ENCODE data around the gene SLC9A9.

The SLC9A9 gene

DNA sequence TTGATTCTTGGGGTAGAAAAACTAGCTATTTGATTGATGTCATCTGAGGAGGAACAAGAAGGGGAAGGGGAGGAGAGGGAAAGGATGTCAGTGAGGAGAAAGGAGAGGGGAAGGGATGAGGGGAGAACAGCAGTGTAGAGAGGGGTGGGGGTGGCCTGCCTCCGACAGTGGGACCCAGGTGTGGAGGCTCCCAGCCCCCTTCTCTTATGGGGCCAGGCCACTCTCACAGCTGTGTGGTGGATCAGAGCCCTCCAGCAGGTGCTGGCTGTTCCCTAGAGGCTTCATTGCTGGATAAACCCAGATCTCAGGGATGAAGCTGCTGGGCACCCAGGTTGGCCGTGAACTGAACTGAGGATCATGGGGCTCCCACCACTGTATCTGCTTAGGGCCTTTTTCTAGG lies 464.2 kb downstream of the SLC9A9 start:
- DNase-seq = no peak

DNA sequence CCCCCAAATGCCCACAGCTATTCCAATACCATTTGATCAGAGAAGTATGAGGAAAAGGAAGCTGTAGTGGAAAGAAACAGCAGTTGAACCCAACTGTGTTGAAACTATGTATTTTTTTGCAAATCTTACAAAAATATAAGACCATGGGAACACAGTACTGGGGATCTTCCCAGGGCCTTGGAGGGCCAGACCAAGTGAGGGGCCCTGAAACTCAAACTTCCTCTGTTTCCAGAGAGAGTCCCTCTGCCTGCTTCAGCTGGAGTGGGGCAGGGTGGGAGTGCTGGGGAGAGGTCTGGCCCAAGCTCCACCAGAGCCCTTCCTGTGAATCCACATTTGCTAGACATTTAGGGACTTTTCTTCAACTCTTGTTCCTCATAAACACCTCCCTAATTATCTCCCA lies 464.8 kb downstream of the SLC9A9 start:
- DNase-seq = no peak

DNA sequence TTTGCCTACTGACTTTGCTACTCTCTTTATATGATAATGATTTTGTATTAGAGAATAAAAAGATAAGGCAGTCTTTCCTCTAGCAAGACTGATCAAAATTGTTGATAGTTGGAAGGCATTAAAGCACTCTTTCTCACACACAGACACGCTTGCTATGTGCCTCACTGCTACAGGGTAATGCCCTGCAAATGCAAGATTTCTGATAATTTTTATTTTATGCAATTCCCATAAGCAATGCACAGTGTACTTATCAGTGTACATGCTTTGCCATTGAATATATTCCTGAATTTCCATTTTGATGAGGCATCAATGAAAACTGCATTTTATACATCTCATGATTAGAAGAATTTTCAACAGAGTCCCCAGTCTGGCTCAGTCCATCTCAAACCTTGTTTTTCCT lies 465.5 kb downstream of the SLC9A9 start:
- DNase-seq = no peak

DNA sequence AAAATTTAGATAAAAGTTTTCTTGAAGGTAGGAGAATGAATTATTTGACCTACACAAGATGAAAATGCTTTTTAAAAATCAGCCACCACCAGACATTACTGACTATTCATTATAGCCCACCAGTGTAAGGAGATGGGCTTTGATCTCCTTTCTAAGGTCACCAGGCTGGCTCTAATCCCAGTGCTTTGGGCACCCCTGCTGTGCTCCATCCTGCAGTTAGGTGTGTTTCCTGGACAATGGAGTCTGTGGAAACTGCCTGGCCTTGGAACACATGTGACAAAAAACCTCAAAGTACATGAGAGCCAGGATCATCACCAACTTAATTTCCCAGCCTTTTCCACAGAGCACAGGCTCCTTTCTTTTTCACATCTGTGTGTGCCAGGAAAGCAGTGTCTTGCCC lies 467.8 kb downstream of the SLC9A9 start:
- DNase-seq = no peak

- no peak for DNase-seq
Measured at GRCh38 chr3:143375698-143376097, 472.6 kb downstream of the SLC9A9 start.

- DNase-seq = no peak
Measured at GRCh38 chr3:143367171-143367570, 481.1 kb downstream of the SLC9A9 start.

DNA sequence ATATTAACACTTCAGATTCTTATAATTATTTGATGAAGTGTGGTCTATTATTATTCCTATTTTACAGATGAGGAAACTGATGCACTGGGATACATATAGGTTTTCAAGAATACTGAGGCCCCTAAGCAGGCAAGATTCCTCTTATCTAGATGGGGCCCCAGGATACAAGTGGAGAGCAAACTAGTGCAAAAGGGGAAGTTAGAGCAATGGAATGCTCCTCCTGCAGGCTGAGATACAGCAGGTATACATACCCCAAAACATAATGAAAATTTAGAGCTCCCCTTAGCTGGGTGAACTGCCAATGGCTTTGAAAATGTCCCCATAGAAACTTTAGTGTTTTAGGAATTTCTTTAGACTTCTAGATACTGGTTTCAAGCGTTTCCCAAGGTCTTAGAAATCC lies 481.6 kb downstream of the SLC9A9 start:
- DNase-seq = no peak

GRCh38 chr3:143363949-143364348 lies 484.3 kb downstream of the SLC9A9 start:
- no peak for DNase-seq

DNA sequence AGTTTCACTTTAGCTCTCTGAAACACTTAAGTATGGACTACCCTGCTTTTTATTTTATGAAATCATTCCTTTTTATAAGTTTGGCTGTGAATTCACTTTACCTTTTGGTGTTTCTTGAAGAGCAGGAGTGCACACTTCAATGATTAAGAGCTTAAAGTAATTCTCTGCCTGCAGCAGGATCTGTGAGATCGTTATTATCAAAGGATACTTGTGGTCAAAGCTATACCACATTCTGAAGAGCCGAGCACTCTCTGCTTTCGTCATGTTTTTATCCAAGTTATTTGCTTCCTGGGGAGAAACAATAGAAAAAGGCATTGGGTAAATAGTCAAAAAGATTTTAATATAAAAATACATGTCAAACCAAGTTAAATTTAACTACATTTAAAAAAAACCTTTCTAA lies 485.0 kb downstream of the SLC9A9 start:
- DNase-seq = no peak

DNA sequence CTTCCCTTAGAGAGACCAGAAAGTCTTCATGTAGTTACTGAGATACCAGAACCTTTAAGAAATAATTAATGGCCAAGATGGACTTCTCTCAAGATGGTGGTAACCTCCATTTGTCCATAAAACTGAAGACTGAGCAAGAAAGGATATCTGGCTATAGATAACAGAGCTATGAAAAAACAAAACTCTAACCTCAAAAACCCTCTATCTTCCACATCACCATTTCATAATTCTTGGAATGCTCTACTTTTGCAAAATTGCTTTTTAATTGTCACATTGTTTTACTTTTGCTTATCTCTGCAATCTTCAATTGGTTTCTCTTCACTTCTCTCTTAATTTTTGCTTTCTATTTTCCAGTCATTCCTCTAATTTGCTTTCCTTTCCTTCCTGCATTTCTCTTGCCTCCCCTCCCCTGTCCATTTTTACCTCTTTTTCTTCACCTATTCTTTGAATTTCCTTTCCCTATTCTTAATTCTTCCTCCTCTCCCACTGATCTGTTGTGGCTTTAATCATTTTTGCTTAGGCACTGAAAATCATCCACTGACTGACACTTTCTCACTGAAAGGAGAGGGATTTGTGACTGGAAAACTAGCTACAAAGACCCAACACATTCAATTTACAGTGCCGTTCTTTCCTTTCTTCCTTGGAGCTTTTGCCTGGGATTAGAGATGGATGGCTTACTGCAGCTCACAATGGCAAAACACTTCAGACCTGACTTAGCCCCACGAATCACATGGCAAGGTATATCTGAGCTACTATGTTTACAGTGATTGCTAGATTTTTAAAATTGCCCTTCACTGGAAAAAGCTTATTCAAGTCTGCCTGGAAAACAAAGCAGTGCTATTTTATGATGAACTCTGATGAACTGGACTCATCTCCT lies 485.9 kb downstream of the SLC9A9 start:
- no peak for DNase-seq

DNA sequence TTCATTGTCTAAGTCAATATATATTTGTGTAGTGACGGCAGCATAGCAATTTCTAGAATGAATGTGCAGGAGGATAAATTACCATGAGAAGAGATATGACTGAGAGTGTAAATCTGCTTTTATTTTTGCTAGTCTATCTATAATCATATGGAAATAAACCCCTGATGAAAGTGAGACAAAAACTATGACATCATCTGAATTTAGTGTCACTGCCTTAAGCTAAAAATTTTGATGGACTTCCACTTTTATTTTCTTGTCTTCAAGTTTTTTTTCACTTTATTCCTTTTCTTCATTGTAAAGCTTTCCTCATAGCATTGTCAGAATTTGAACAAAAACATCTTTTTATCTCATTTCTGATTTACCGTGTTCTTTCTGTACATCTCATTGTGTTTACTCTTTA lies 486.7 kb downstream of the SLC9A9 start:
- DNase-seq = no peak

DNA sequence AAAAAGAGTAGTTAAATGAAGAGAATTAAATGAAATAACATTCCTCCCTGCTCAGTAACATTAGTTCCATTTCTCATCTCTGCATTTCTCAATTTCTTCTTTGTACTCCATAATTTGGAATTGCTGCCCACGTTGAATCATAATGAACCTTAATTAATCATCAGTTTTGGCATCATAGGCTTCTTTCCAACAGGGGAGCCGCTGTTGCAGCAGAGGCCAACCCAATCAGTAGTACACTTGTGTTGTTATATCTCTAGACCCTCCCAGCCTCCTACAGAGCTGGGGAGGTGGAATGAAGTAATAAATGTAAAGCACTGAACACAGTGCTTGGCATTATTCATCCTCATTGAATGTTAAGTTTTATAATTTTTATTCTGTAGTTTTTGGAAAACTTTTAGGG lies 488.0 kb downstream of the SLC9A9 start:
- DNase-seq = no peak

- no peak for DNase-seq
Measured at GRCh38 chr3:143358793-143359491, 489.3 kb downstream of the SLC9A9 start.

DNA sequence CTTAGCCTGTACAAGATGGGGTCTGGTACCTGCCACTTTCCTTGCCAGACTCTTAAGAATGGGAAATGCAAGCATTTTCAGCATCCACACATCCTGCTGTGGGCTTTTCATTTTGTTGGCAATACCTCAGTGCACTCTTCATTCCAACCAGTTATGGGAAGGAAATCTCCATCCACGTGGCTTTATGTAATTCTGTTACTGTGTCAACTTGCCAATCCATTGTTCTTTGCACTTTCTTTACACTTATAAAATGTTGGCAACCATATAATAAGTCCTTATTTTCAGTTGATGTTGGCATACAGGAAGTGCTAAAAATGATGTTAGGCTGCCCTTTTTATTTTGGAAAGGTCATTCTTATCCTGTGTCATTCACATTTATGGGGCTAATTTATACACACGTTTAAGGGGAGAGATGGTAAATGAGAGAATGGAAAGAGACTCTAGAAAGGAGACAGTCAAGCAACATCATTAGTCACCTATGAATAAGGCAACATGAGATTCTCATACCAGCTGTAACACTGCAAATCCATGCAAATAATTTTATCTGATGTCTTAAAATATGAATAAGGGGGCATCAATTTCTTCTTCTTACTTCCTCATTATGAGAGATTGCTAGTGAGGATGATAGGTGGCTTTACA lies 490.0 kb downstream of the SLC9A9 start:
- DNase-seq = no peak

- DNase-seq = no peak
Measured at GRCh38 chr3:143357700-143358099, 490.6 kb downstream of the SLC9A9 start.

- DNase-seq = no peak
Measured at GRCh38 chr3:143356839-143357238, 491.4 kb downstream of the SLC9A9 start.

DNA sequence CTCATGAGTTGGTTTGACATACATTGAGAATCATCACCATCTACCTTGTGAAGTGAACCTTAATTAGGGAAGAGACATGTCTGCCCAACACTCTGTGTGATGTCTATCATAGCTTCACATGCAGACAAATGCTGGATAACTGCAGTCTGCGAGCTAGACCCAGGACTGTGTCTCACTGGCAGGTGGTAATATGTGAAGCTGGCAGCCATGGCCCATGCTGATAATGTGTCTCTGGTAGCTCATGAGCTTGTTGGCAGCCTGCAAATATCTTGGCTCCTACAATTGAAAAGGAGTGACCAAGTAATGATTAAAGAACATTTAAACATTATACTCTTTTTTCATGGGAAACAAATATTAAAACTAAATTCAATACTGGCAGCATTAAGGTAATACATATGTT lies 493.9 kb downstream of the SLC9A9 start:
- DNase-seq = no peak

DNA sequence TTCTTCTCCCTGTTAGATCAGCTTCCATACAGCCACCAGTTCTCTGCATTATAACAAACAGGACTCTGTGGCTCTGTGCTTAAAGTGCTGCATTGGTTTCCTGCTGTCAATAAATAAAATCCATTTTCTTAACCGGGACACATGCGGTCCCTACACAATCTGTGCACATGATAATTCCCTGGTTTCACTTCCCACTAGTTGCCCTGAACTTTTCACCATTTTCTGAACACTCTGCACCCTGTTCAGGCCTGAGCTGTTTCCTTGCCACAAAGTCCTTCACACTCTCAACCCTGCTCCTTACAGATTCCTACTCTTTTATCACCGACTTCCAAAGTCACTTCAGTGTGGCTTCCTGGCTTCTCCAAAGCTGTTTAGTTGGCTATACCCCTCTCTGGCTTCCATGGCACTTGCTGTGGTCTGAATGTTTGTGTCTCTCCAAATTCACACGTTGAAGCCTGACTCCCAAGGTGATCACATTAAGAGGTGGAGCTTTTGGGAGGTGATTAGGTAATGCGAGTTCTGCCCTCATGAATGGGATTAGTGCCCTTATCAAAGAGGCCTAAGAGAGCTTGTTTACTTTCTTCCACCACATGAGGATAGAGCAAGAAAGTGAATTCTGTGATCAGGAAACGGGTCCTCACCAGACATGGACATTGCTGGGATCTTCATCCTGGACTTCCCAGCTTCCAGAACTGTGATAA lies 495.3 kb downstream of the SLC9A9 start:
- DNase-seq = no peak

GRCh38 chr3:143351895-143352608 lies 496.2 kb downstream of the SLC9A9 start:
- DNase-seq = no peak

- no peak for DNase-seq
Measured at GRCh38 chr3:143351354-143351753, 496.9 kb downstream of the SLC9A9 start.

DNA sequence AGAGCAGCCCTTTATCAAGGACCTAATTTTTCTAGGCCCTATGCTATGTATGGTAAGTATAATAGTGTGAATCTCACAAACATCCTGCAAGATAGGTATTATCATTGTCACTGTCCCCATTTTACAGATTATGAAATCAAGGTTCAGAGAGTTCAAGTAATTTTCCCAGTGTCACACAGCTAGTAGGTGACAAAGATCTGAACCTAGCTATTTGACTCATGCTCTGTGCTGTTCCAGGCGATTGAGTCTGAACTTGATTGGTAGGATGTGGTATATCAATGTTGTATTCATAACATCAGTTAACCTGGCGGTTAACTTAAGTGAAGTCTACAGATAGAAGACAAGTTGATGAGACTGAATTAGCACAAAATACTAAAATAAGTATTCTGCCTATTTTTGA lies 498.8 kb downstream of the SLC9A9 start:
- no peak for DNase-seq

Data from C1 segment of cervical spinal cord (tissue), 14 donors.